ENCODE data around the gene VKORC1L1. TPM values are rescaled to one million over a fixed set of nuclear protein-coding genes. Genes with fewer than 3 reads are reported as not detected.

Gene VKORC1L1
- polyA plus RNA-seq, 1 donor from 2014 or later = 18.2 TPM

DNA sequence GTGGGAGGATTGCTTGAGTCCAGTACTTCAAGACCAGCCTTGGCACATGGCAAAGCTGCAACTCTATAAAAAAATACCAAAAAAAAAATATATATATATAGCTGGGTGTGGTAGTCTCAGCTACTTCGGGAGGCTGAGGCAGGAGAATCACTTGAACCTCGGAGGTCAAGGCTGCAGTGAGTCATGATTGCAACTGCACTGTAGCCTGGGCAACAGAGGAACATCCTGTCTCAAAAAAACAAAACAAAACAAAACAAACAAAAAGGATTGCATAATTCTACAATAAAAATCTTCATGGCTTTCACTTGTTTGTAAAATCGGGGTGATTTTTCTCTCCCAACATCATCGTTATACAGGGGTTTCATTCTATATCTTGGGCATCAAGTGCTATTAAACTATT, 74.0 kb downstream of the VKORC1L1 start:
- Histone ChIP-seq H3K27ac (ENCODE audit: low read length) (no peak overlapping the region), H3K27me3 (ENCODE audit: insufficient read depth, low read depth, low read length) (no peaks in the 10 kb centered on the region), H3F3A (ENCODE audit: insufficient read depth, low read length, poor library complexity, severe bottlenecking) (no peaks in the 10 kb centered on the region), H4K20me1 (ENCODE audit: insufficient read depth) (no peaks in the 10 kb centered on the region), H2AFZ (ENCODE audit: low read depth, low read length) (no peak overlapping the region), H3K9ac (ENCODE audit: low read length) (no peak overlapping the region), H3K9me3 (ENCODE audit: low read length) (no peaks in the 10 kb centered on the region), H3K4me3 (ENCODE audit: low read length) (no peak overlapping the region), H3K4me2 (ENCODE audit: low read length) (no peak overlapping the region), H3K9me2 (ENCODE audit: insufficient read depth, low read length) (no peaks in the 10 kb centered on the region), H3K36me3 (ENCODE audit: insufficient read depth, low read length) (no peaks in the 10 kb centered on the region), H3K79me2 (replicated peaks; ENCODE audit: insufficient read depth, low read length) (no peaks in the 10 kb centered on the region)
- TF ChIP-seq REST (IDR thresholded peaks at IDR 0.05; ENCODE audit: borderline replicate concordance) = no peak
- no peak for TF ChIP-seq EP300 (conservative IDR thresholded peaks at IDR 0.05; ENCODE audit: poor library complexity, severe bottlenecking)
- TF ChIP-seq SMC3 (conservative IDR thresholded peaks at IDR 0.05; ENCODE audit: poor library complexity) = no peak
- TF ChIP-seq, protein P1, sequence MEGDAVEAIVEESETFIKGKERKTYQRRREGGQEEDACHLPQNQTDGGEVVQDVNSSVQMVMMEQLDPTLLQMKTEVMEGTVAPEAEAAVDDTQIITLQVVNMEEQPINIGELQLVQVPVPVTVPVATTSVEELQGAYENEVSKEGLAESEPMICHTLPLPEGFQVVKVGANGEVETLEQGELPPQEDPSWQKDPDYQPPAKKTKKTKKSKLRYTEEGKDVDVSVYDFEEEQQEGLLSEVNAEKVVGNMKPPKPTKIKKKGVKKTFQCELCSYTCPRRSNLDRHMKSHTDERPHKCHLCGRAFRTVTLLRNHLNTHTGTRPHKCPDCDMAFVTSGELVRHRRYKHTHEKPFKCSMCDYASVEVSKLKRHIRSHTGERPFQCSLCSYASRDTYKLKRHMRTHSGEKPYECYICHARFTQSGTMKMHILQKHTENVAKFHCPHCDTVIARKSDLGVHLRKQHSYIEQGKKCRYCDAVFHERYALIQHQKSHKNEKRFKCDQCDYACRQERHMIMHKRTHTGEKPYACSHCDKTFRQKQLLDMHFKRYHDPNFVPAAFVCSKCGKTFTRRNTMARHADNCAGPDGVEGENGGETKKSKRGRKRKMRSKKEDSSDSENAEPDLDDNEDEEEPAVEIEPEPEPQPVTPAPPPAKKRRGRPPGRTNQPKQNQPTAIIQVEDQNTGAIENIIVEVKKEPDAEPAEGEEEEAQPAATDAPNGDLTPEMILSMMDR (IDR thresholded peaks at IDR 0.05; ENCODE audit: poor library complexity, severe bottlenecking) = no peak
- TF ChIP-seq RAD21 (conservative IDR thresholded peaks at IDR 0.05) = no peak
- TF ChIP-seq TAF1 (IDR thresholded peaks at IDR 0.05; ENCODE audit: low read depth) = no peak
- TF ChIP-seq EZH2 (IDR thresholded peaks at IDR 0.05; ENCODE audit: borderline replicate concordance, insufficient read depth, low read length, poor library complexity, severe bottlenecking) = no peak
- no peak for TF ChIP-seq POLR2AphosphoS5 (IDR thresholded peaks at IDR 0.05)
- TF ChIP-seq MXI1 (conservative IDR thresholded peaks at IDR 0.05; ENCODE audit: poor library complexity, severe bottlenecking) = no peak

GRCh38 chr7:65951837-65952578, 79.1 kb downstream of the VKORC1L1 start:
- Histone ChIP-seq H3F3A (ENCODE audit: insufficient read depth, low read length, poor library complexity, severe bottlenecking) (no peaks in the 10 kb centered on the region), H3K27ac (ENCODE audit: low read length) (no peak overlapping the region), H3K4me2 (ENCODE audit: low read length) (no peak overlapping the region), H3K4me3 (ENCODE audit: low read length) (no peak overlapping the region), H3K9me3 (ENCODE audit: low read length) (no peaks in the 10 kb centered on the region), H4K20me1 (ENCODE audit: insufficient read depth) (no peaks in the 10 kb centered on the region), H2AFZ (ENCODE audit: low read depth, low read length) (no peak overlapping the region), H3K9me2 (ENCODE audit: insufficient read depth, low read length) (no peaks in the 10 kb centered on the region), H3K9ac (ENCODE audit: low read length) (no peak overlapping the region), H3K36me3 (ENCODE audit: insufficient read depth, low read length) (no peaks in the 10 kb centered on the region), H3K79me2 (replicated peaks; ENCODE audit: insufficient read depth, low read length) (no peaks in the 10 kb centered on the region), H3K27me3 (ENCODE audit: insufficient read depth, low read depth, low read length) (no peaks in the 10 kb centered on the region)
- TF ChIP-seq EZH2 (IDR thresholded peaks at IDR 0.05; ENCODE audit: borderline replicate concordance, insufficient read depth, low read length, poor library complexity, severe bottlenecking) (no peak), REST (IDR thresholded peaks at IDR 0.05; ENCODE audit: borderline replicate concordance) (no peak), EP300 (conservative IDR thresholded peaks at IDR 0.05; ENCODE audit: poor library complexity, severe bottlenecking) (no peak), POLR2AphosphoS5 (IDR thresholded peaks at IDR 0.05) (no peak), RAD21 (conservative IDR thresholded peaks at IDR 0.05) (no peak), SMC3 (conservative IDR thresholded peaks at IDR 0.05; ENCODE audit: poor library complexity) (no peak), TAF1 (IDR thresholded peaks at IDR 0.05; ENCODE audit: low read depth) (no peak), MXI1 (conservative IDR thresholded peaks at IDR 0.05; ENCODE audit: poor library complexity, severe bottlenecking) (no peak)
- TF ChIP-seq, protein P1 (IDR thresholded peaks at IDR 0.05; ENCODE audit: poor library complexity, severe bottlenecking) = no peak

Data from neural cell (in vitro differentiated cells).